ENCODE results near the gene PADI6. TPM values are rescaled to one million over a fixed set of nuclear protein-coding genes. Genes with fewer than 3 reads are reported as not detected.
A peak's percentile ranks its signal among the peaks of the same experiment; 100 is the strongest.
"Not testable (repeated sequence)": the region's sequence is repeated elsewhere in the genome, so short reads cannot be mapped to it uniquely, and the experiment has no call there.

The PADI6 gene
- not detected in 2 replicates for total RNA-seq (2014; rRNA removed; shearing (Covaris generic))

GRCh38 chr1:17371896-17372295 is at the start of gene PADI6:
Gene PADI6 (plus strand): TSS chr1:17372196. CDS start chr1:17372246, 50 bp downstream.
- no peak for DNase-seq (ENCODE audit: low spot score)

GRCh38 chr1:17328855-17329254 is 43.1 kb upstream of the PADI6 start:
- DNase-seq (ENCODE audit: low spot score): no peak

GRCh38 chr1:17329610-17330009 is 42.4 kb upstream of the PADI6 start:
- DNase-seq (ENCODE audit: low spot score): no peak

GRCh38 chr1:17330856-17331255 is 41.1 kb upstream of the PADI6 start:
- no peak for DNase-seq (ENCODE audit: low spot score)

- no peak for DNase-seq (ENCODE audit: low spot score)
Measured at GRCh38 chr1:17333081-17333480, 38.9 kb upstream of the PADI6 start.

- peak; percentile 89 for DNase-seq (ENCODE audit: low spot score)
Measured at GRCh38 chr1:17335821-17336710, 35.9 kb upstream of the PADI6 start.

- DNase-seq (ENCODE audit: low spot score): no peak
Measured at GRCh38 chr1:17338706-17339493, 33.1 kb upstream of the PADI6 start.

- DNase-seq (ENCODE audit: low spot score): no peak
Measured at GRCh38 chr1:17339521-17339920, 32.5 kb upstream of the PADI6 start.

- DNase-seq (ENCODE audit: low spot score): peak; percentile 27
Measured at GRCh38 chr1:17340358-17340757, 31.6 kb upstream of the PADI6 start.

- DNase-seq (ENCODE audit: low spot score): no peak
Measured at GRCh38 chr1:17342014-17342441, 30.0 kb upstream of the PADI6 start.

GRCh38 chr1:17345506-17345905 is 26.5 kb upstream of the PADI6 start:
- DNase-seq (ENCODE audit: low spot score): not testable (repeated sequence)

- DNase-seq (ENCODE audit: low spot score): no peak
Measured at GRCh38 chr1:17346046-17346789, 25.8 kb upstream of the PADI6 start.

GRCh38 chr1:17347769-17348592 is 24.0 kb upstream of the PADI6 start:
- peak; percentile 42 for DNase-seq (ENCODE audit: low spot score)

- no peak for DNase-seq (ENCODE audit: low spot score)
Measured at GRCh38 chr1:17348593-17349234, 23.3 kb upstream of the PADI6 start.

- DNase-seq (ENCODE audit: low spot score): no peak
Measured at GRCh38 chr1:17350083-17350482, 21.9 kb upstream of the PADI6 start.

GRCh38 chr1:17350928-17351446 is 21.0 kb upstream of the PADI6 start:
- DNase-seq (ENCODE audit: low spot score): no peak

- no peak for DNase-seq (ENCODE audit: low spot score)
Measured at GRCh38 chr1:17351598-17352324, 20.2 kb upstream of the PADI6 start.

- no peak for DNase-seq (ENCODE audit: low spot score)
Measured at GRCh38 chr1:17352419-17352909, 19.5 kb upstream of the PADI6 start.

GRCh38 chr1:17355898-17356297 is 16.1 kb upstream of the PADI6 start:
- DNase-seq (ENCODE audit: low spot score): no peak
